GM19397 (cell line): ENCODE measurements around the gene IDUA.

Source experiments
- ATAC-seq: cut with Tn5 transposase; IDR thresholded peaks from one replicate; pipeline ENCODE4 v1.9.1; 2021; ENCODE audit warnings: mild to moderate bottlenecking, moderate library complexity; ENCODE audit not compliant: unreplicated experiment

IDUA gene

GRCh38 chr4:985123-985830 is 1.6 kb upstream of the IDUA start:
- no peak for ATAC-seq

DNA sequence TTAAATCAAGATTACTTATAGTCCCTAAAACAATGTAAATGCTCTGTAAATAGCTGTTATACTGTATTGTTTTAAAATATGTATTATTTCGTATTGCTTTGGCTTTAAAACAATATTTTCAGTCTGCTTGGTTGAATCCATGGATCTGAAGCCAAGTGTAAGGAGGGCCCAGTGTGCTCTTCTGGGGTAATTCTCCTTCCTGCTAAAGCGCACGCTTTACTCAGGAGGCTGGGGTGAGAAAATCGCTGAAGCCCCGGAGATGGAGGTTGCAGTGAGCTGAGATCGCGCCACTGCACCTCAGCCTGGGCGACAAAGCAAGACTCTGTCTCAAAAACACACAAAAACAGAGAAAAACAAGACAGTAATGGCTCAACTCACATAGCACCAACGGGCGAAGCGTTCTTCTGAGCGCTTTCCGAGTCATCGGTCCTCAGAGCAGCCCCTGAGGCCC is 391 bp upstream of the IDUA start:
- ATAC-seq, result no peak

- no peak for ATAC-seq
Observed at GRCh38 chr4:987624-988513, 1.0 kb downstream of the IDUA start.

DNA sequence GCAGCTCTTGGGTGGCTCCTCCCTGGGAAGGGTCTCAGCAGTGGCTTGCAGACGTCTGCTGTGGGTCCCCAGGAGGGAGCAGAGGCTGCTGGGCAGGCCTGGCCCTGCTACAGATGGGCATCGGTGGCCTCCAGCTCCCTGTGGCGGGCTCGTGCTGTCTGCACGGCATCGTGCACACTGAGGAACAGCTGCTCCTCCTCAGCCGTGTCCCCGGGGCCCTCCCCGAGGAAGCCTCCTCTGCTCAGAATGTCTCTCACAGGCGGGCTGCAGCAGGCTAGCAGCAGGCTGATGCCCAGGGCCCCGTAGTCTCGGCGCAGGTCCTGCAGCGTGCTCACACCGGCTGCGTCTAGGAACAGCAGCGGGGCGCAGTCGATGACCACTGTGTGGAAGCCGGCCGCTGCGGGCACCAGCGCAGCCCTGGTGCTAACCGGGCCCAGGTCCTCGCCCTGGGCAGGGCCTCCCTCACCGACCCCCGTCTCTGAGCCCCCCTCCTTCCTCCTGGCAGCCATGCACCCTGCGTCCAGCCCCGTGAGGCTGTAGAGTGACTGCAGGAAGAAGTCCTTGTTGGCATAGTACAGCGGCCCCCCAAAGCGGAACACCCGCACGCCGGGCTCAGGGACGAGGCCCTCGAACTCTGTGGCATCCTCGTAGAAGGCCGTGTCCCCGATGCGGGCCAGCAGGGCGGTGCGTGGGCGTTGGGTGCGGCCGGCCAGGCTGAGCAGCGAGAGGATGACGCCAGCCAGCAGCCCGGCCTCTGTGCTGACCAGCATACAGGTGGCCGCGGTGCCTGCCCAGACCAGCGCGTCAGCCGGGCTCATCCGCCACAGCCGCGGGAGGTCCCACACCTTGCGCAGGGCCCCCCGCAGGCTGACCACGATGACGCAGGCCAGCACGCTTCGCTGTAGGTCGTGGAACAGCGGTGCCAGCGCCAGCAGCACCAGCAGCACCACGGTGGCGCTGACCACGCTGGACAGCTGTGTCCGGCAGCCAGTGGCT is 2.2 kb downstream of the IDUA start:
- no peak for ATAC-seq

GRCh38 chr4:989722-990471 is 3.1 kb downstream of the IDUA start:
- ATAC-seq, result no peak

DNA sequence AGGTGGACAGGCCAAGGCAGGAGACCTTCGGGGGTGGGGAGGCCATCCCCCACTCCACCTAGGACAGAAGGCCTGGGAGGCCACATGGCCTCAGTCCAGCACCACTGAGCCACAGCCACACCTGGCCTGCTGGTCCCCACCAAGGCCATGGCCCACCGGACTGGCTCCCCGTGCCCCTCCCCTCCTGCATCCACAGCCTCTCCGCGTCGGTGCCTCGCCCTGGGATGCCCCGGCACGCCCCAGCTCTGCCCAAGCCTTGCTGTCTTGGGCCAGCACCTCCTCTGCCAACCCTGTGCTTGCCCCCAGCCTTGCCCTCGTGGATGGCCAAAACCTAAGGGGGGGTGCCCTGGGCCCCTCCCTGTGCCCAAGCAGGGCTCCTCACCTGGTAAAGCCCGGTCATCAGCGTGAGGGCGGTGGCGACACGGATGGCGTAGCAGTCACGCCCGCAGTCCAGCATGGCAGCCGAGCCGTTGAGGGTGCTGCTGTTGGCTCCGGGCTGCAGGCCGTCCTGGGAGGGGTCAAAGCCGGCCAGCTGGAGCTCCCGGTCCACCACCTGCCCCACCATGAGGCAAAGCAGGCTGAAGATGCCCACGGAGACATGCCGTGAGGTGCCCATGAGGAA is 4.0 kb downstream of the IDUA start:
- no peak for ATAC-seq

DNA sequence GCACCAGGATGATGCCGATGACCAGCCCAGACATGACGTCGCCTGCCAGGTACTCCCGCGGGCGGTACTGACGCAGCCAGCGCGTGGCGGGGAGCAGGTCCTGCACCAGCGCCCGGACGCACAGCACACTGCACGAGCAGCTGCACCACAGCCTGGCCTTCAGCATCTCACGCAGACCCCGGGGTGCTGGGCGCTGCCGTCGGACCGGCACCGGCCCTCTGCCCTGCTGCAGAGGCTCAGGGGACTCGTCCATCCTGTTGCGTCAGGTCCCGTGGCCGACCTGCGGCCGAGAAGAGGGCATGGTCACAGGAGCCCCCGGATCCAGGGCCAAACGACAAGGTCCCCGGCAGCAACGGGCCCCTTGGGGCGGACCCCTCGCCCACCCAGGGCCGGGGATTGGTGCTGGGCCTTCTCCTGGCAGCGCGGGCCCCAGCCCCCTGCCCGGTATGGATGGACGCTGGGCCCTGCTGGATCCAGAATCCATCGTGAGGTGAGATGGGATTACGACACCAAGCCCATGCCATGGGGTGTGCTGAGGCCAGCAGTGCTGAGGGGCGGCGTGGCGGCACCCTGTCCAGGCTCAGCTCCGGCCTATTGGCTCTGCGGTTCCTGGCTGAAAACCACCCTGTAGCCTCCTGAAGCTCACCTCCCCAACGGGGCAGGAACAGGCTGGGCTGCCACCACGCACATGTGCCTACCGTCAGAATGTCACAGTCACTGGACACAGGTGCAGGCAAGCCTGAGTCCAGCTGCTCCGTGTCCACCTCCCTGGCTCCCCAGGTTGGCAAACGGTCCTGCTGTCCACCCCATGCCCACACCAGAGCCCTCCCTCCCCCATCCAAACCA is 4.8 kb downstream of the IDUA start:
- no peak for ATAC-seq

- ATAC-seq, result no peak
Observed at GRCh38 chr4:992297-993110, 5.7 kb downstream of the IDUA start.

DNA sequence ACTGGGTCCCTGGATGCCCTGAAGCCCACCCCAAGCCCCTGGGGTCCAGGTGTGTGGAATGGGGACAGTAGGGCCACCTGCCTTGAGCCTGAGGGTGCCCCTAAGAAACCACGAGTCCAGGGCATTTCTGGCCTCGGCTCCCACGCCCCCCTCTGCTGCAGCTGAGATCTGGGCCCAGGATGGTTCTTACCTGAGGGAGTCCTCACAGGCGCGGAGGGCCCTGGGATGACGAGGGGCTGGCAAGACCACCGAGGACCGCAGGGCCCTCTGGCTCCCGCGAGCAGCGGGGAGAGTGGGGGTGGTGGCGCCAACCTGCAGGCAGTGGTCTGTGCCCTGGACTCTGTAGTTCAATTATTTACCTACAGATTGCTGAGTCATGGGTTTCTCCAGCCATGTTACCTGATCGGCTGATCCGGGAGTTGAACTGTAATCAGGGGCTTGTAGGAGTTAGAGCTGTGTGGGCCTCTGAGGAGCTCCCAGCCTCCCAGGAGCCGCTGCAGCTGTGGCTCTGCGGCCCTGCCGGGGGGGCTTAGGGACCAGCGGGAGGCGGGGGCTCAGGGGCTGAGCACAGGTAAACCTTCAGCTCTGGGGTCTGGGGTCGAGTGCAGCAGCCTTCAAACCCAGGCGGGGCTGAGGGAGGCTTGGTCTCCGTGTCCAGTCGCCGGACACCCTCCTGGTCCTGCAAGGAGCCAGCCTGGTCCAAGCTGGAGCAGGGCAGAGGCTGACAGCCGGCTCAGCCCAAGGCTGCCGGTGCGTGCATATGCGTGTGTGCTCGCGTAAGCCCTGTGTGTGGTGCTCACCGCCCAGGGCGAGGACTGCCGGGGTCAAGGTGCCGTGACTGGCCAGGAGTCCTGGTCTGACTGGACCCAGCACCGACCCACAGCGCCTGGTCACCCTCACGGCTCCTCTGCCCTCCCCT is 6.5 kb downstream of the IDUA start, which contains the start of gene SLC26A1:
Gene SLC26A1, minus strand, starts transcription at position 294 of the 919 bp plus-strand sequence. CDS start 1,701 bp downstream, outside the sequence.
- ATAC-seq, result no peak

DNA sequence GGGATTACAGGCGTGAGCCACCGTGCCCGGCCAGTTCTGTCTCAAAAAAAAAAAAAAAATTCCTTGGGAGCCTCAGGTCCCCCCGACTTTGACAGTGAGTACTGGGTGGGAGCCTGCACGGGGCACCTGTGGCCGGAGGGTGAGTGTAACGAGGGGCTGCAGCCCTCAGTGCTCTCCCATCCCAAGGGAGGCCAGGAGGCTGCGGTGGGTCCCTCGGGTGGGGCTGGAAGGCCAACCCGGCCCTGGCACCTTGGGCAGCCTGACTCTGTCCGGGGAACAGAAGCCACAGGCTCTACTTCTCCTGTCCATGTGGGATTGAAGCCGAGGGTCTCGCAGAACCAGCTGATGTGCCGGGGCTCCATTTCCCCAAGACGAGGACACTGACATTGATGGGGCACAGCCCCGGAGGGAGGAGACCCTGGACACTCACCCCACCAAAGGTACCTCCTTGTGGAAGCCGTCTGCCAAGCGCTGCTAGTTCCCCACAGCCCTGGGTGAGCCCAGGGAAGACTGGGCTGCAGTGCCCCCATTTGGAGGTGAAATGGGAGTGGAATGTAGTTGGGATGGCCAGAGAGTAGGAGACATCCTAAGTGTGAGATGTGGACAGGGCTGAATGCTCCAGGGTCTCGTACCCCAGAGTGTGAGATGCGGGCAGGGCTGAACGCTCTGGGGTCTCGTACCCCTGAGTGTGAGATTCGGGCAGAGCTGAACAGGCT is 8.6 kb downstream of the IDUA start:
- ATAC-seq, result no peak

- no peak for ATAC-seq
Observed at GRCh38 chr4:996030-996996, 9.5 kb downstream of the IDUA start.

DNA sequence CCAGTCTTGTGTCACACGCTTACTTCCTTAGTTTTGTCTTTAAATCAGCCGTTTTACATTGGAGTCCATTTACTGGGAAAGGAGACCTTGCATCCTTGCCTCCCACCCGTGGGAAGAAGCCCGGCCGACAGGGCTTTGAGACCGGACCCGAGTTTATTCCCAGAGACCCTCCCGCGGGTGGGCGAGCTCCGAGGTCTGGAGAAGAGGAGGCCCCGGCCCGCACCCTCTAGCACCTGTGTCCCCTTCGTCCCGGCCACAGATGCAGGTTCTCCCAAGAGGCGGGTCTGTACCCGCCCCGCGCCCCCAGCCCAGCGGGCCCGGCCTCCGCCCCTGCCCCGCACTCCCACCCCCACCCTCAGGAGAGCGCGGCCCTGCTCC is 10.1 kb downstream of the IDUA start:
- no peak for ATAC-seq

- ATAC-seq, result no peak
Observed at GRCh38 chr4:997375-998071, 10.7 kb downstream of the IDUA start.

DNA sequence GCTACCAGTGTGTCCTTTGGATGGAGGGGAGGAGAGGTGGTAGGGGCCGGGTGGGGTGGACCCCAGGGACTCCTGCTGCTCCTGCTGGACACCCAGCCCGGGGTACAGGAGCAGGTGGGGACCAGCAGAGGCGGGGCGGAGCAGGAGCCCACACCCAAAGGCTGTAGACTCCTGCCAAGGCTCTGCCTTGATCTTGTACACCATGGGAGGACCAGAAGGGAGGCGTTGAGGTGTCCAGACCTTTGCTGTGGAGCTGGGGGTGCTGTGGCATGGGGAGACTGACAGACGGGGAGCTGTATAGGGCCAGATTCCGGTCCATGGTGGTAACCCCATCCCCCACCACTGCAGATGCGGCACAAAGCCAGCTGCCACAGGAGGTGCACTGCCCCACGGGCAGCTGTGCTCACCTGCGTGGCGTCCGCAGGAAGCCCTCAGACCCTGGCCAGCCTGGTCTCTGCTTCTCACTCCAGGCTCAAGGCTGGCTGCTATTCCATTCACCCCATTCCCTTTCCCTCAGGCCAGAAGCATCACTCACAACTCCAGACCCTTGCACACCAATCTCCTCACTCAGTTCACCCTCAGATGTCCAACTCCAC is 11.3 kb downstream of the IDUA start:
- ATAC-seq, result no peak
